IMR-90 (cell line): Measurements from ENCODE around the gene LRRC2. TPM values are rescaled to one million over a fixed set of nuclear protein-coding genes. Genes with fewer than 3 reads are reported as not detected.

ENCODE experiments used
- ATAC-seq: fragments of 200-7000 bp; cut with Tn5 transposase; 2 replicates; pipeline ENCODE4 v1.9.1; 2020; ENCODE audit warnings: low read depth, mild to moderate bottlenecking, moderate library complexity
- BruUV-seq: library from RNA; stranded (reverse); fragments of 400-500 nt; replicated peaks from 2 replicates; lab custom pipeline; 2021; lab: Mats Ljungman, UMichigan
- CTCF ChIA-PET: fragments of 300-600 bp; formaldehyde crosslinking; extraction: SDS; loops from one replicate; lab custom pipeline; 2021; ENCODE audit warnings: antibody characterized with exemption; lab: Yijun Ruan, JAX
- POLR2A ChIA-PET: fragments of 300-600 bp; sonication (Branson Sonifier 250); formaldehyde crosslinking; loops from one replicate; lab custom pipeline; 2022; ENCODE audit warnings: antibody characterized with exemption; ENCODE audit not compliant: unreplicated experiment; lab: Charles Lee
- DNase-seq: peaks from one replicate; pipeline ENCODE4 v3.0.0; 2013
- H2AFZ ChIP-seq: replicated peaks from 2 replicates; pipeline ENCODE3; 2013; ENCODE audit warnings: low read length, mild to moderate bottlenecking; ENCODE audit not compliant: poor library complexity
- H2AK5ac ChIP-seq: 2 replicates; pipeline ENCODE4 v1.6.1; 2013; ENCODE audit warnings: low read depth, low read length, inconsistent platforms
- H2AK9ac ChIP-seq: replicated peaks from 2 replicates; pipeline ENCODE3; 2013; ENCODE audit warnings: mild to moderate bottlenecking, low read depth, low read length, moderate library complexity; ENCODE audit not compliant: poor library complexity
- H2BK120ac ChIP-seq: 2 replicates; pipeline ENCODE4 v1.6.1; 2013; ENCODE audit warnings: low read depth, low read length, inconsistent platforms
- H2BK15ac ChIP-seq: 3 replicates; pipeline ENCODE4 v1.6.1; 2013; ENCODE audit warnings: low read depth, low read length, inconsistent platforms
- H2BK20ac ChIP-seq: 2 replicates; pipeline ENCODE4 v1.6.1; 2013; ENCODE audit warnings: low read depth, mild to moderate bottlenecking, inconsistent platforms, low read length, moderate library complexity
- H2BK5ac ChIP-seq: 2 replicates; pipeline ENCODE4 v1.6.1; 2013; ENCODE audit warnings: mild to moderate bottlenecking, low read depth, low read length, inconsistent platforms; ENCODE audit not compliant: poor library complexity, severe bottlenecking
- H3K14ac ChIP-seq: replicated peaks from 2 replicates; pipeline ENCODE4 v1.6.1; 2013; ENCODE audit warnings: low read depth, low read length, inconsistent platforms
- H3K18ac ChIP-seq: 2 replicates; pipeline ENCODE4 v1.6.1; 2013; ENCODE audit warnings: low read depth, low read length, control low read depth
- H3K23ac ChIP-seq: 2 replicates; pipeline ENCODE4 v1.6.1; 2013; ENCODE audit warnings: low read depth, low read length, inconsistent platforms
- H3K27ac ChIP-seq: 2 replicates; pipeline ENCODE4 v1.5.1; 2013; ENCODE audit warnings: mild to moderate bottlenecking, control low read depth, low read length; ENCODE audit not compliant: insufficient read depth
- H3K27me3 ChIP-seq: 2 replicates; pipeline ENCODE4 v1.6.1; 2013; ENCODE audit warnings: low read length; ENCODE audit not compliant: control insufficient read depth, insufficient read depth
- H3K36me3 ChIP-seq: 2 replicates; pipeline ENCODE4 v1.6.1; 2013; ENCODE audit warnings: low read length, mixed read lengths; ENCODE audit not compliant: control insufficient read depth, insufficient read depth
- H3K4ac ChIP-seq: 2 replicates; pipeline ENCODE4 v1.6.1; 2013; ENCODE audit warnings: low read depth, low read length, inconsistent platforms
- H3K4me1 ChIP-seq: 2 replicates; pipeline ENCODE4 v1.6.1; 2013; ENCODE audit warnings: low read length, mixed read lengths; ENCODE audit not compliant: control insufficient read depth, insufficient read depth
- H3K4me2 ChIP-seq: 2 replicates; pipeline ENCODE4 v1.6.1; 2013; ENCODE audit warnings: low read depth, mild to moderate bottlenecking, control low read depth, low read length, moderate library complexity
- H3K4me3 ChIP-seq: 2 replicates; pipeline ENCODE4 v1.5.1; 2013; ENCODE audit warnings: low read depth, mild to moderate bottlenecking, control low read depth, low read length, moderate library complexity; ENCODE audit not compliant: insufficient read depth
- H3K56ac ChIP-seq: 2 replicates; pipeline ENCODE4 v1.6.1; 2013; ENCODE audit warnings: low read length, inconsistent platforms; ENCODE audit not compliant: insufficient read depth; ENCODE audit errors: extremely low read depth
- H3K79me1 ChIP-seq, 2 experiments: 2 replicates each; pipeline ENCODE4 v1.6.1; 2013; ENCODE audit warnings: low read length in 2 of 2, inconsistent platforms in 1 of 2, low read depth in 1 of 2
- H3K9ac ChIP-seq: 2 replicates; pipeline ENCODE4 v1.6.1; 2013; ENCODE audit warnings: low read depth, low read length, control low read depth
- H3K9me1 ChIP-seq: 2 replicates; pipeline ENCODE4 v1.6.1; 2013; ENCODE audit warnings: low read length, inconsistent platforms; ENCODE audit not compliant: insufficient read depth
- H3K9me3 ChIP-seq: 2 replicates; pipeline ENCODE4 v1.6.1; 2013; ENCODE audit warnings: low read length; ENCODE audit not compliant: control insufficient read depth, insufficient read depth
- H4K20me1 ChIP-seq: 2 replicates; pipeline ENCODE4 v1.6.1; 2013; ENCODE audit warnings: low read length, inconsistent platforms; ENCODE audit not compliant: insufficient read depth
- H4K5ac ChIP-seq: 2 replicates; pipeline ENCODE4 v1.6.1; 2013; ENCODE audit warnings: mild to moderate bottlenecking, low read depth, low read length, control low read depth
- H4K8ac ChIP-seq, 2 experiments: 2 replicates each; pipeline ENCODE4 v1.6.1; 2013; ENCODE audit warnings: low read depth in 2 of 2, low read length in 2 of 2, control low read depth in 1 of 2, inconsistent platforms in 1 of 2
- H4K91ac ChIP-seq: 2 replicates; pipeline ENCODE4 v1.6.1; 2013; ENCODE audit warnings: low read depth, low read length, inconsistent platforms; ENCODE audit not compliant: insufficient read depth
- BHLHE40 ChIP-seq: fragments of 150-350 bp; IDR thresholded peaks from 2 replicates; pipeline ENCODE4 v1.6.1; 2016; ENCODE audit warnings: mild to moderate bottlenecking, low read depth, low read length
- CEBPB ChIP-seq: IDR thresholded peaks from 2 replicates; pipeline ENCODE4 v1.6.1; 2012; ENCODE audit warnings: low read depth, low read length, improper control_type of control experiment
- CHD1 ChIP-seq: IDR thresholded peaks from 2 replicates; pipeline ENCODE4 v1.6.1; 2012; ENCODE audit warnings: low read depth, low read length, improper control_type of control experiment
- FOS ChIP-seq: fragments of 150-350 bp; IDR thresholded peaks from 2 replicates; pipeline ENCODE4 v1.6.1; 2016; ENCODE audit warnings: low read depth, low read length
- MAFK ChIP-seq: IDR thresholded peaks from 2 replicates; pipeline ENCODE4 v1.6.1; 2012; ENCODE audit warnings: low read depth, low read length, improper control_type of control experiment
- MAZ ChIP-seq: IDR thresholded peaks from 2 replicates; pipeline ENCODE4 v1.6.1; 2012; ENCODE audit warnings: low read depth, mild to moderate bottlenecking, low read length, improper control_type of control experiment, moderate library complexity, borderline replicate concordance
- MXI1 ChIP-seq: IDR thresholded peaks from 2 replicates; pipeline ENCODE4 v1.6.1; 2012; ENCODE audit warnings: low read depth, mild to moderate bottlenecking, low read length, moderate library complexity, borderline replicate concordance
- NFE2L2 ChIP-seq: fragments of 150-350 bp; IDR thresholded peaks from 2 replicates; pipeline ENCODE4 v1.6.1; 2016; ENCODE audit warnings: low read depth, mild to moderate bottlenecking, low read length
- POLR2A ChIP-seq: IDR thresholded peaks from 2 replicates; pipeline ENCODE4 v1.6.1; 2012; ENCODE audit warnings: mild to moderate bottlenecking, low read depth, low read length
- RAD21 ChIP-seq: IDR thresholded peaks from 2 replicates; pipeline ENCODE4 v1.6.1; 2012; ENCODE audit warnings: low read length, improper control_type of control experiment
- RCOR1 ChIP-seq: IDR thresholded peaks from 2 replicates; pipeline ENCODE4 v1.6.1; 2012; ENCODE audit warnings: mild to moderate bottlenecking, low read length, improper control_type of control experiment; ENCODE audit not compliant: insufficient replicate concordance
- RFX5 ChIP-seq: IDR thresholded peaks from 2 replicates; pipeline ENCODE4 v1.8.0; 2012; ENCODE audit warnings: low read depth, mild to moderate bottlenecking, low read length, moderate library complexity
- SMC3 ChIP-seq: fragments of 150-350 bp; IDR thresholded peaks from 2 replicates; pipeline ENCODE4 v1.6.1; 2016; ENCODE audit warnings: low read depth, mild to moderate bottlenecking, antibody characterized with exemption, low read length, moderate library complexity
- USF2 ChIP-seq: fragments of 150-350 bp; IDR thresholded peaks from 2 replicates; pipeline ENCODE4 v1.6.1; 2017; ENCODE audit warnings: mild to moderate bottlenecking, antibody characterized with exemption, low read length, low read depth
- WGBS, 2 experiments: methylation state at CpG; one replicate each; pipeline versions ENCODE4 v1.1.5 to v1.1.7; 2013; ENCODE audit warnings: missing lambda C conversion rate in 2 of 2; ENCODE audit not compliant: insufficient read length in 1 of 2; ENCODE audit errors: extremely low coverage in 2 of 2; 5-methylcytosine and 5-hydroxymethylcytosine counted together
- dilution Hi-C: fragments of 300-500 bp; cut with HindIII; formaldehyde crosslinking; loops from one replicate; pipeline ENCODE4 v1.14.3; 2018; ENCODE audit warnings: low sequenced_read_pairs; ENCODE audit not compliant: unreplicated experiment
- in situ Hi-C: fragments of 300-500 bp; cut with MboI; formaldehyde crosslinking; loops from 3 replicates; pipeline ENCODE4 v1.14.3; 2019; ENCODE audit warnings: low sequenced_read_pairs, inconsistent platforms, mixed read lengths
- intact Hi-C: fragments of 100-400 bp; cut with micrococcal nuclease; formaldehyde crosslinking; loops from 2 replicates; pipeline ENCODE4 v1.10.0; 2022
- polyA plus RNA-seq, 3 experiments: library from polyadenylated mRNA; depleted of rRNA; stranded (reverse); fragments of >200 nt; gene quantifications; 2 replicates each; pipeline ENCODE4 v1.2.3, GENCODE V29; 2012; ENCODE audit warnings: low replicate concordance in 1 of 3
- total RNA-seq: library from RNA; depleted of rRNA; stranded (reverse); fragments of >200 nt; gene quantifications from 2 replicates; pipeline ENCODE4 v1.2.3, GENCODE V29; 2012
- TF ChIP-seq, protein P1 (sequence below): fragments of 150-350 bp; IDR thresholded peaks from 2 replicates; pipeline ENCODE4 v1.6.1; 2016; ENCODE audit warnings: low read depth, mild to moderate bottlenecking, low read length, moderate library complexity, borderline replicate concordance
- TF ChIP-seq, protein P2 (sequence below): conservative IDR thresholded peaks from 2 replicates; pipeline ENCODE4 v1.5.1; 2012; ENCODE audit warnings: mild to moderate bottlenecking, low read depth, low read length, improper control_type of control experiment

LRRC2 gene
- total and polyA plus RNA-seq, 2 of the 4 experiments (the other 2 are of a cell fraction) = 2.9 to 4.1 TPM

DNA sequence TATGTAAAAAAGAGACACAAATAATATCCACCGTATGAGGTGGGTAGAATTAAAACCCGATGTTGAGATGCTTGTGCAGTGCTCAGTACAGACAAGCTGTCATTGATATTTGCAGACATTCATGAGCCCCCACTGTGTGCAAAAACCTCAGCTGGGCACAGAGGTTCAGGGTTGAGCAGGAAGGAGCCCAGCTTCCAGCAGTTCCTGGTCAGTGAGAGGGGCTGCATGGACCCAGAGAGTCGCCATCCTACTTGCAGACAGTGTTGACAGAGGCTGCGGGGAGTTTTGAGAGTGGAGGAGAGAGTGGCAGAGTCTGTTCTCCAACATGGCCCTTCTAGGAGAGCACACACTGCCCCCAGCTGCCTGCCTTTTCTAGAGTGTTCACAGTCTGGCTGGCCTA lies 95.3 kb downstream of the LRRC2 start:
- Histone ChIP-seq H4K20me1 (no peaks in the 10 kb centered on the region), H3K18ac (no peak overlapping the region), H3K9me1 (no peaks in the 10 kb centered on the region), H3K9ac (no peak overlapping the region), H3K23ac (no peak overlapping the region), H3K79me1 (no peaks in the 10 kb centered on the region), H3K56ac (no peak overlapping the region), H3K27ac (no peak overlapping the region), H2BK120ac (no peak overlapping the region), H3K4me2 (no peak overlapping the region), H3K9me3 (peaks cover 12% of the 10 kb centered on the region), H2AK9ac (no peak overlapping the region), H2BK20ac (no peak overlapping the region), H2AK5ac (no peak overlapping the region), H3K4me1 (no peaks in the 10 kb centered on the region), H3K14ac (no peak overlapping the region), H3K4ac (no peak overlapping the region), H2BK15ac (no peak overlapping the region), H3K27me3 (peaks cover 61% of the 10 kb centered on the region), H3K36me3 (no peaks in the 10 kb centered on the region), H4K5ac (no peak overlapping the region), H3K4me3 (no peak overlapping the region), H2BK5ac (no peak overlapping the region), H4K91ac (no peak overlapping the region), H4K8ac (no peak overlapping the region), H2AFZ (no peak overlapping the region)
- DNase-seq (no peak), ATAC-seq (no peak; the same call in 1 of the 2 replicates)
- dilution Hi-C loops (no loop called here), intact Hi-C loops (no loop called here), in situ Hi-C loops (no loop called here)
- no CpG with 5 or more reads among the region's 4 CpGs for WGBS, 2 experiments
- TF ChIP-seq MAFK (no peak), BHLHE40 (no peak), MAZ (no peak), RFX5 (no peak), MXI1 (no peak), NFE2L2 (no peak), FOS (no peak), RAD21 (no peak), RCOR1 (no peak), POLR2A (no peak), USF2 (no peak), CEBPB (no peak), CHD1 (no peak), SMC3 (no peak)
- TF ChIP-seq, protein P1, sequence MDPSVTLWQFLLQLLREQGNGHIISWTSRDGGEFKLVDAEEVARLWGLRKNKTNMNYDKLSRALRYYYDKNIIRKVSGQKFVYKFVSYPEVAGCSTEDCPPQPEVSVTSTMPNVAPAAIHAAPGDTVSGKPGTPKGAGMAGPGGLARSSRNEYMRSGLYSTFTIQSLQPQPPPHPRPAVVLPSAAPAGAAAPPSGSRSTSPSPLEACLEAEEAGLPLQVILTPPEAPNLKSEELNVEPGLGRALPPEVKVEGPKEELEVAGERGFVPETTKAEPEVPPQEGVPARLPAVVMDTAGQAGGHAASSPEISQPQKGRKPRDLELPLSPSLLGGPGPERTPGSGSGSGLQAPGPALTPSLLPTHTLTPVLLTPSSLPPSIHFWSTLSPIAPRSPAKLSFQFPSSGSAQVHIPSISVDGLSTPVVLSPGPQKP = no peak
- TF ChIP-seq, protein P2, sequence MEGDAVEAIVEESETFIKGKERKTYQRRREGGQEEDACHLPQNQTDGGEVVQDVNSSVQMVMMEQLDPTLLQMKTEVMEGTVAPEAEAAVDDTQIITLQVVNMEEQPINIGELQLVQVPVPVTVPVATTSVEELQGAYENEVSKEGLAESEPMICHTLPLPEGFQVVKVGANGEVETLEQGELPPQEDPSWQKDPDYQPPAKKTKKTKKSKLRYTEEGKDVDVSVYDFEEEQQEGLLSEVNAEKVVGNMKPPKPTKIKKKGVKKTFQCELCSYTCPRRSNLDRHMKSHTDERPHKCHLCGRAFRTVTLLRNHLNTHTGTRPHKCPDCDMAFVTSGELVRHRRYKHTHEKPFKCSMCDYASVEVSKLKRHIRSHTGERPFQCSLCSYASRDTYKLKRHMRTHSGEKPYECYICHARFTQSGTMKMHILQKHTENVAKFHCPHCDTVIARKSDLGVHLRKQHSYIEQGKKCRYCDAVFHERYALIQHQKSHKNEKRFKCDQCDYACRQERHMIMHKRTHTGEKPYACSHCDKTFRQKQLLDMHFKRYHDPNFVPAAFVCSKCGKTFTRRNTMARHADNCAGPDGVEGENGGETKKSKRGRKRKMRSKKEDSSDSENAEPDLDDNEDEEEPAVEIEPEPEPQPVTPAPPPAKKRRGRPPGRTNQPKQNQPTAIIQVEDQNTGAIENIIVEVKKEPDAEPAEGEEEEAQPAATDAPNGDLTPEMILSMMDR = no peak
- ChIA-PET CTCF (no interaction called here), POLR2A (no interaction called here)
- BruUV-seq = no TSS peak
